GM21717 (cell line): ENCODE data around the gene ZNF785.
"Not testable (repeated sequence)": the region's sequence is repeated elsewhere in the genome, so short reads cannot be mapped to it uniquely, and the experiment has no call there.

Experiments
- ATAC-seq: cut with Tn5 transposase; IDR thresholded peaks from one replicate; pipeline ENCODE4 v1.9.1; 2021; ENCODE audit warnings: mild to moderate bottlenecking, moderate library complexity; ENCODE audit not compliant: unreplicated experiment

The ZNF785 gene

DNA sequence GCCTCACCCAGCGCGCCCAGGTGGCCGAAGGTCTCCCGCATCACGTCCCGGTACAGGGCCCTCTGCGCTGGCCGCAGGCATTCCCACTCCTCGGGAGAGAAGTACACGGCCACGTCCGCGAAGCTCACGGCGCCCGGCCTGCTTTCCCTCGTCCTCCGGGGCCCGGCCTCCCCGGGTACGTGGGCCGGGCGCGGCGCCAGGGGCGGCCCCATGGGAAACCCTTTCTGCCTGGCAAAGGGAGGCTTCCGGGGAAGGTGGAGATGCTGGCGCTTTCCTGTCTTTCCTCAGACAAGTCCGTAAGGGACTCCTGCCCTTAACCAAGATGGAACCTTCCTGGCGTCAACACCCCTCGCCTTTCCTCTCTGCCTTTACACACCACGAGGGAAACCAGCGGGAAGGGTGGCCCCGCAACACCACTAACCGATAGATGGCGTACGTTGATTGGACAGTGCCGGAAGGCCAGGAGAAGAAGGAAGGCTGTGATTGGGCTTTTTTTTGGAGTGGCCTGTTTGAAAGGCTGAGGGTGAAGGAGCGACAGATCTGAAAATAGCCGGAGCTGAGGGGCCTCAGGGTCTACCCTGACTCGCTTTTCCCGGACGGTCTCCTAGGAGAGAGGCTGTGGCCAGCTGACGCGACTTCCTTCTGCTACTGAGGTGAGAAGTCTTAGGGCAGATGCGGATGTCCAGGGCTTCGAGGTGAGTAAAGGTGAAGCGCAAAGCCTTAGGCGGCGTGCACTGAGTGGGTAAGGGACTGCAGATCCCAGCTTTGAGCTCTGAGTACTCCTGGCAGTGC, at the start of gene ZNF785:
Gene ZNF785 (minus strand): TSS at position 298 of the 792 bp plus-strand sequence. CDS start 86 bp downstream, at position 212.
- ATAC-seq = peak; percentile 82

DNA sequence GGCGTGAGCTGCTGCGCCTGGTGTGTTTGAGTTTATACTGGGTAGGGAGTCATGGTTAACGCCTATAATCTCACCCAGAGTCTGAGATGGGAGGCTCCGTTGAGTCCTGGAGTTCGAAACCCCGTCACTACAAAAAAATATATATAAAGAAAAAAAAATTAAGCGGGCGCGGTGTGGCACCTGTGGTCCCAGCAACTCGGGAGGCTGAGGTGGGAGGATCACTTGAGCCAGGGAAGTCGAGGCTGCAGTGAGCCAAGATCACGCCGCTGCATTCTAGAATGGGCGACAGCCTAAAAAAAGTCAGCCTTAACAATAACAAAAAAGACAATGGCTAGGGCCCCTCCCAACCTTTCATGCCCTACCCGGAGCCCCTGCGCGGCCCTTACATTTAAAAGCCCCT, 48.0 kb upstream of the ZNF785 start:
- ATAC-seq = no peak

- not testable (repeated sequence) for ATAC-seq
Measured at GRCh38 chr16:30632454-30632853, 47.0 kb upstream of the ZNF785 start.

- ATAC-seq = no peak
Measured at GRCh38 chr16:30628628-30629540, 43.4 kb upstream of the ZNF785 start.

GRCh38 chr16:30626236-30626635, 40.7 kb upstream of the ZNF785 start:
- no peak for ATAC-seq

DNA sequence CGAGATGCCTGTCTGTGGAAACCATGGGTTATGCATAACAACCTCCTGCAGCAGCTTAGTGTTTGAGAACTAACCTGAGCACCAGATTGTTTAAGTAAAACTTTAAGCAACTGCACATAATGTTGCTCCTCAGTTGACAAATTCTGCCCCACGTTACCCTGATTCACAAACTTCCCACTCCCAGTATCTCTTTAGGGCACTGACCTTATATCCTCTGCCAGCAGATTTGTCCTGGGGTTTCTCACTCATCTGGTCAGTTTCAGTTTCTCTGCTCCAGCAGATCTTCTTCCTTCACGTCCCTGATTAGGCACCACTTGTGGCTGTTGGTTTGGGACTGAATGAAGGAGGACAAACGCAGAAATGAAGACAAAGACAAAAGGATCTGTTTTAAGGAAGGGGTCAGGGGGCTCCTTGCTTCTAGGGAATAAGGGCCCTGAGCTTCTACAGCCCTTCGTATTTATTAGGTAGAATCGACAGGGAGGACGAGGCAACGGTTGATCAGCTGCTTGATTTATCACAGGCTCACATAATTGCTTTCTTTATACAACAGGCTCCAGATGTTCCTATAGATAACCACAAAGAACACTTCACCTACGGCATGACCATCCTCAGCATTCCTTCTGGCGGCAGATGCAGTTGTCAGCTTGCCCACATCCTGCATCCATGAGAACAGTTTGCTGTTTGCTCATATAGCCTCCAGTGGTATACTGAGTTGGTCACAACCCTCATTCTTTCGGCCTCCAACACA, 38.2 kb upstream of the ZNF785 start:
- no peak for ATAC-seq

DNA sequence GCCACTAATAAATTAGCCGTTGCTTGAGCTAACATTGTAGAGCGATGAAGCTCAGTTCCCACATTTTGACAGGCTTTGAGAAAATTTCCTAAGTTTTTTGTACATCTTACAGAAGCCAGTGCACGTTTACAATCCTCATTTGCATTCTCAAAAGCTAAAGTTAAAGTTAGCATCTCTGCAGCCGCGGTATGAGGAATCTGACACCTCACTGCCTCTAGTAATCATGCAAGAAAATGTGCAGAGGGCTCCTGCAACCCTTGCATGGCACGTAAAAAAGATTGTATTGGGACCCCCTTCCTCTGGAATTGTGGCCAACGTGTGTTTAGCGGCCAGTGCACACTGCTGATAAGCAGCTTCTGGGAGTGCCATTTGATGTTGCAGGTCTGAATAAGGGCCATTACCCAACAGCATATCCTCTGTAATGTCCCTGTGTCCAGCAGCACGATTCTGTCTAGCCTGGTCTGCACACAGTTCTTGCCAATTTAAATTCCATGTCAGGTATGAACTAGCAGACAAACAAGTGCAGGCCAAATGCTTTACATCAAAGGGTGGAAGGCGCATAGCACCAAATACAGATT, 37.0 kb upstream of the ZNF785 start:
- ATAC-seq = no peak

- ATAC-seq = no peak
Measured at GRCh38 chr16:30621765-30622164, 36.3 kb upstream of the ZNF785 start.

GRCh38 chr16:30620169-30620568, 34.7 kb upstream of the ZNF785 start:
- ATAC-seq = no peak

DNA sequence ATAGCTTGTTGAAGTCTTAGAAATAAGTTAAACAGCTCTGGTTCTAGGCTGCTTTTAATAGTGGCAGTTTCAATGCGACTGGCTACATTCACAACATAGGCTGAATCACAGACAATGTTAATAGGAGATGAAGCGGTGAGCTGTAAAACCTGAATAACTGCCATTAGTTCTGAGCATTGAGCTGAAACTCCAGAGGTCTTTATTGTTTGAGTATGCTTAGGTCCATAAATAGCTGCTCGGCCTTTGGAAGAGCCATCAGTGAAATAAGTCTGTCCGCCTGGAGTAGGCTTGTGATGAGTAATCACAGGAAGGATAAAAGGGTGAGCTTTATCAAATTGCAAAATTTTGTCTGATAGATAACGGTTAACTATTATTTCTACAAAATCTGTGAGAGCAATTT, 34.1 kb upstream of the ZNF785 start:
- no peak for ATAC-seq

DNA sequence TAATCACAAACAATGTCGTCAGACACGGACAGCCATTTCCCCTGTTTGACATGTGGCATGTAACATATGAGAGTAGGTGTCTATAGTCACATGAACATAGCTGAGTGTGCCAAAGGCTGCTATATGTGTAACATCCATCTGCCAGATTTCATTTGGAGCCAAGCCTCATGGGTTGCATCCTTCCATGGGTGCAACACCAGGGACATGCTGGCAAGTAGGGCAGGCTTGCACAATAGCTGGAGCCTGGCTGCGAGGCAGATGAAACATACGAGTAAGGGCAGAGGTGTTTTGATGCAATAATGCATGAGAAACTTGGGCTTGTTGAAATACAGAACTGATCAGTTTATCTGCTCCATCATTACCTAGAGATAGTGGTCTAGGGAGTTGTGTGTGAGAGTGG, 33.7 kb upstream of the ZNF785 start:
- ATAC-seq = no peak

DNA sequence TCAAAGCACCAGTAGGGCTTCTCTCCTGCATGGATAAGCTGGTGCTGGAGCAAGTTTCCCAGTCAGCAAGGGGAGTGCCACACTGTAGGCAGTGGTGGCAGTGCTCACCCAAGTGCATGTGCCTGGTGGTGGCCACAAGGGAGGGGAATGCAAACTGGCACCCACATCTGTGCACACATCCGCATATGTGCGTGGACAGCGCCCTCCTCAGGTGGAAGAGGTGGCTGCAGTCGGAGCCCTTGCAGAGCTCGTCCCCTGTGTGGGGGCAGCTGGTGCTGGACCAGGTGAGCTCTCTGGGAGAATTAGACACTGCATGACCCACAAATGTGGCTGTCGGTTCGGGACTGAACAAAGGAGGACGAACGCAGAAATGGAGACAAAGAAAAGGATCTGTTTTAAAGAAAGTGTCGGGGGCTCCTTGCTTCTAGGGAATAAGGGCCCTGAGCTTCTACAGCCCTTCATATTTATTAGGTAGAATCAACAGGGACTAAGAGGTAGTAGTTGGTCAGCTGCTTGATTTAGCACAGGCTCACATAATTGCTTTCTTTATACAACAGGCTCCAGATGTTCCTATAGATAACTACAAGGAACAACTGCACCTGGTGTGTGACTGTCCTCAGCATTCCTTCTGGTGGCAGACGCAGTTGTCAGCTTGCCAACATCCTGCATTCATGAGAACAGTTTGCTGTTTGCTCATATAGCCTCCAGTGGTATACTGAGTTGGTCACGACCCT, 30.0 kb upstream of the ZNF785 start:
- no peak for ATAC-seq

DNA sequence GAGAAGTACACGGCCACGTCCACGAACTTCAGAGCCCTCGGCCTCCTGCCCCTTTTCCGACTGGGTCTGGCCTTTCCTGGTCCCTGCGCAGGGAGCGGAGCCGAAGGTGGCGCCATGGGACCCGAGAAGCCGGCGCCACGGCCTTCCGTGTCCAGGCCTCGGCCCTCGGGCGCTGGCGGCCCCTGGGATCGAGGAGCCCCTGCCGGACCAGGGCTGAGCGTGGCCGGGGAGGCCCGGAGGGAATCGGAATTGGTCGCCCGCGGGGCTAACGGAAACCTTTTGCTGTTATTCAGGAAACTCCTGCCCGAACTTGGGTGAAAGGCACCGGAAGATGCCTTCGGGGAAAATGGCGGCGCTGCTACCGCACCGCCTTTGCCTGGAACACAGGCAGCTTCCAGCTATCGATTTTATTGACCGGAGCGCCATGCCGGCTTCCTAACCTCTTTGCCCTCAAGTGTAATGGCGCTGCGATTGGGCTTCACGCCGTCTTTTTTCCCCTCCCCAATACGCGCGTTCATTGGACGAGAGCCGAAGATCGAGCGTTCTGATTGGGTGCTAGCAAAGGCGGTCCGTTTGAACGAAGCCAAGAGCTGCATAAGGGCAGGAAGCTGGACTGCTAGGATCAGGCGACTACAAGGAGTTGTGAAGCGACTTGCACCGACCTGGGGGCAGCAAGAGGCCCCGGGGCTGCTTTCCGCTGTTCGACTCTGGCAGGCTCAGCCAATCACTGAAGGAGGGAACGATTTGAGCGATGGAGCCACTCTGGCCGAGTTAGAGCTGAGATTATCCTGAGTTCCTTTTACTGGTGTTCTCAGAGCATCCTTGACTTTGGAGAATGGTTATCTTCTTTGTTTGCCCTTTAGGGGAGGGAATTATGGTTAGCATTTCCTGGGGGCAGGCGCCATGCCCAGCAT, 24.7 kb upstream of the ZNF785 start, which contains the start of gene ZNF689:
Gene ZNF689 (minus strand): TSS at position 464 of the 914 bp plus-strand sequence. CDS start 348 bp downstream, at position 116.
- ATAC-seq = peak; percentile 83

GRCh38 chr16:30609002-30609925, 23.8 kb upstream of the ZNF785 start:
- ATAC-seq = peak; percentile 21

DNA sequence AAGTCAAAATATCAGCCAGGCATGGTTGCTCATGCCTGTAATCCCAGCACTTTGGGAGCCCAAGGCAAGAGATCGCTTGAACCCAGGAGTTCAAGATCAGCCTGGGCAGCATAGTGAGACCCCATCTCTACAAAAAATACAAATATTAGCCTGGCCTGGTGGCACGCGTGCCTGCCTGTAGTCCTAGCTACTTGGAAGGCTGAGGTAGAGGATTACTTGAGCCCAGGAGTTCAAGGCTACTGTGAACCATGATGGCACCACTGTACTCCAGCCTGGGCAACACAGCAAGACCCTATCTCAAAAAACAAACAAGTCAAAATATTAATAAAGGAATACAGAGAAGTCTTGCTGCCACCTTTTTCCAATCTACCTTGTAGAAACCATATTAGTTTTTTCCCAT, 20.5 kb upstream of the ZNF785 start:
- ATAC-seq = no peak

DNA sequence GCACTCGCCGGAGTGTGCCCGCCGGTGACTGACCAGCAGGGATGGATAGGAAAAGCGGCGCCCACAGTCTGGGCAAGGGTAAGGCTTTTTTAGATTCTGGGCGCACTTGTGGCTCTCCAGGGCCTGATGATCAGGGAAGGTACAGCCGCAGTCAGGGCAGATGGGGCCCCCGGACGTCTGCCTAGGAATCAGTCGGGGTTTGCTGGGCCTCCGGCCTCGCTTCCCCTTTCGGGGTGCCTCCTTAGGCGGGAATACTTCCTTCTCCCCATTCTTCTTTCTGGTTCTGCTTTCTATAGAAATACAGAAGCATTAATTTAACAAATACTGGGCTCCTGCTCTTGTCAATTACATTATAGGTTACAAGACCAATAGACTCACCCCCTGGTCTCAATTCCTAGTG, 19.7 kb upstream of the ZNF785 start:
- ATAC-seq = no peak

GRCh38 chr16:30604316-30604947, 18.9 kb upstream of the ZNF785 start:
- ATAC-seq = no peak
